Adrenal gland (tissue), 12 donors: Measurements from ENCODE around the gene RLN3. TPM values are rescaled to one million over a fixed set of nuclear protein-coding genes. Genes with fewer than 3 reads are reported as not detected.
"Not testable (repeated sequence)": the region's sequence is repeated elsewhere in the genome, so short reads cannot be mapped to it uniquely, and the experiment has no call there.

Experiments
- DNase-seq, 7 donors: peaks; one replicate each; pipeline ENCODE4 v3.0.0-alpha.2; 2019 to 2020
- H3K27ac ChIP-seq, 5 donors: fragments of 200-600 bp; sonication (generic) in 4 of 5; 1 replicate in 3 of 5; 2 replicates in 2 of 5; pipeline versions ENCODE4 v1.5.1 to v1.8.0; 2016 to 2020; ENCODE audit warnings: mild to moderate bottlenecking in 1 of 5
- H3K27me3 ChIP-seq: fragments of 200-600 bp; 2 replicates; pipeline ENCODE4 v1.8.0; 2021
- H3K36me3 ChIP-seq, 2 donors: fragments of 200-600 bp; replicated peaks in 1 of 2; 1 replicate in 1 of 2; 2 replicates in 1 of 2; pipeline versions ENCODE4 v1.5.1 to v1.8.0; 2018 to 2022
- H3K4me1 ChIP-seq, 2 donors: fragments of 200-600 bp; replicated peaks in 1 of 2; 1 replicate in 1 of 2; 2 replicates in 1 of 2; pipeline versions ENCODE4 v1.5.1 to v1.8.0; 2018 to 2021
- H3K4me3 ChIP-seq, 4 donors: fragments of 200-600 bp; sonication (generic) in 3 of 4; one replicate each; pipeline ENCODE4 v1.5.1; 2016 to 2018
- H3K9me3 ChIP-seq, 3 donors: fragments of 200-600 bp; sonication (generic) in 1 of 3; replicated peaks in 1 of 3; 1 replicate in 2 of 3; 2 replicates in 1 of 3; pipeline versions ENCODE4 v1.5.1 to v1.8.0; 2016 to 2021
- POLR2A ChIP-seq, 2 donors: fragments of 450-650 bp; IDR thresholded peaks; one replicate each; pipeline ENCODE4 v1.6.1; 2017; ENCODE audit warnings: antibody characterized with exemption in 2 of 2, mild to moderate bottlenecking in 2 of 2, moderate library complexity in 1 of 2
- WGBS, 4 donors: extraction: QIAGEN DNeasy Blood & Tissue Kit in 2 of 4; methylation state at CpG; one replicate each; pipeline versions ENCODE4 v1.1.5 to v1.1.7; 2013 to 2017; 5-methylcytosine and 5-hydroxymethylcytosine counted together
- intact Hi-C, 2 donors: fragments of 100-400 bp; cut with DNase I; formaldehyde crosslinking; loops; one replicate each; pipeline versions ENCODE4 v1.14.1 to v1.15.0; 2022 to 2023
- polyA plus RNA-seq, 3 donors: library from polyadenylated mRNA; stranded (reverse); fragments of 200-250 nt in 2 of 3; fragments of 350-450 nt in 1 of 3; fragmentation: Illumina TruSeq in 1 of 3; extraction: RNeasy Lipid Tissue Mini Kit (QIAGEN cat#74804) in 1 of 3; gene quantifications; one replicate each; pipeline ENCODE4 v1.2.3, GENCODE V29; 2013 to 2014
- total RNA-seq, 9 donors: library from RNA; depleted of rRNA in 4 of 9; stranded (reverse); fragments of >200 nt in 4 of 9; fragments of 120-200 nt in 1 of 9; fragmentation: NEBNext Ultra II Directional in 1 of 9; extraction: Animal tissue kit (Norgen Biotek cat#: 25700) in 1 of 9; gene quantifications; one replicate each; pipeline versions ENCODE4 v1.1.0 to v1.2.4, GENCODE V29; 2013 to 2023
- TF ChIP-seq, protein P1 (sequence below), 6 experiments: fragments of 450-650 bp in 4 of 6; fragments of 200-600 bp in 2 of 6; sonication (generic) in 1 of 6; IDR thresholded peaks; 1 replicate in 5 of 6; 2 replicates in 1 of 6; pipeline versions ENCODE4 v1.5.1 to v1.8.0; 2016 to 2021; ENCODE audit warnings: antibody characterized with exemption in 6 of 6, mild to moderate bottlenecking in 2 of 6, moderate library complexity in 1 of 6
- donor health status: healthy with polysubstance abuse.
- donor health status: Bipolar disorder and iron deficiency.
- donor health status: DM: yes; HTN: yes; CAD: no.
- donor health status: DM: no; HTN: no; CAD: no.
- donor health status: DM: no; HTN: no; CAD: no.
- donor health status: DM: yes; HTN: yes; CAD: no.

Gene RLN3
- total and polyA plus RNA-seq, 12 donors, result not detected

DNA sequence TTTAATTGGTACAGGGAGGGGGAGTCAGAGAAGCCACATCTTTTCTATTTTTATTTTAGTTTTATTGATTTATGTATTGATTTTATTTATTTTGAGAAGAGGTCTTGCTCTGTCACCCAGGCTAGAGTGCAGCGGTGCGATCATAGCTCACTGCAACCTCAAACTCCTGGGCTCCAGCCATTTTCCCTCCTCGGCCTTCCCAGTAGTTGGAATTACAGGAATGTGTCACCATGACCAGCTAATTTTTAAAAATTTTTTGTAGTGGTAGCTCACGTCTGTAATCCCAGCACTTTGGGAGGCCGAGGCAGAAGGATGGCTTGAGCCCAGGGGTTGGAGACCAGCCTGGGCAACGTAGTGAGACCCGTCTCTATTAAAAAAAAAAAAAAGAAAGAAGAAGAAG, 7.8 kb downstream of the RLN3 start:
- DNase-seq, result no peak
- no peaks in the 10 kb centered on the region for H3K9me3 ChIP-seq
- no peaks in the 10 kb centered on the region for H3K36me3 ChIP-seq
- no peaks in the 10 kb centered on the region for H3K27me3 ChIP-seq
- no peak for TF ChIP-seq POLR2A (IDR thresholded peaks at IDR 0.05)
- TF ChIP-seq, protein P1, sequence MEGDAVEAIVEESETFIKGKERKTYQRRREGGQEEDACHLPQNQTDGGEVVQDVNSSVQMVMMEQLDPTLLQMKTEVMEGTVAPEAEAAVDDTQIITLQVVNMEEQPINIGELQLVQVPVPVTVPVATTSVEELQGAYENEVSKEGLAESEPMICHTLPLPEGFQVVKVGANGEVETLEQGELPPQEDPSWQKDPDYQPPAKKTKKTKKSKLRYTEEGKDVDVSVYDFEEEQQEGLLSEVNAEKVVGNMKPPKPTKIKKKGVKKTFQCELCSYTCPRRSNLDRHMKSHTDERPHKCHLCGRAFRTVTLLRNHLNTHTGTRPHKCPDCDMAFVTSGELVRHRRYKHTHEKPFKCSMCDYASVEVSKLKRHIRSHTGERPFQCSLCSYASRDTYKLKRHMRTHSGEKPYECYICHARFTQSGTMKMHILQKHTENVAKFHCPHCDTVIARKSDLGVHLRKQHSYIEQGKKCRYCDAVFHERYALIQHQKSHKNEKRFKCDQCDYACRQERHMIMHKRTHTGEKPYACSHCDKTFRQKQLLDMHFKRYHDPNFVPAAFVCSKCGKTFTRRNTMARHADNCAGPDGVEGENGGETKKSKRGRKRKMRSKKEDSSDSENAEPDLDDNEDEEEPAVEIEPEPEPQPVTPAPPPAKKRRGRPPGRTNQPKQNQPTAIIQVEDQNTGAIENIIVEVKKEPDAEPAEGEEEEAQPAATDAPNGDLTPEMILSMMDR (IDR thresholded peaks at IDR 0.05), result no peak
- H3K4me1 ChIP-seq, result peaks cover 0 to 9% of the 10 kb centered on the region in 2 donors
- no peak overlapping the region for H3K27ac ChIP-seq
- intact Hi-C loops, result no loop called here
- 78 to 85% (median 81%) methylated on average over 7 of the region's 7 CpGs for WGBS, 4 donors
- H3K4me3 ChIP-seq, result no peak overlapping the region

DNA sequence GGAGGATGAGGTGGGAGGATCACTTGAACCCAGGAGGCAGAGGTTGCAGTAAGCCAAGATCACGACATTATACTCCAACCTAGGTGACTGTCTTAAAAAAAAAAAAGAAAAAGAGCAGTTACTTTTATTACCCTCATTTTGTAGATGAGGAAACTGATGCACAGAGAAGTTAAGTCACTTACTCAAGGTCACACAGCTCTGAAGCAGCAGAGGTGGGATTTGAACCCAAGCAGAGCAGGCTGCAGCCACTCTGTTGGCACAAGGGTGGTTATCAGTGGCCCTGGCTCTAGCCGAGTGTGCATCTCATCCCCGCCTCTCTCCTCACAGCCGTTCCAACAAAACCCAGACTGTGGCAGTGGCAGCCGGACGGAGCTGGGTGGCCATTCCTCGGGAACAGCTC, 11.2 kb downstream of the RLN3 start:
- WGBS, 4 donors, result 74 to 93% (median 89%) methylated on average over 2 to 7 of the region's 7 CpGs
- TF ChIP-seq POLR2A (IDR thresholded peaks at IDR 0.05), result no peak
- TF ChIP-seq, protein P1 (IDR thresholded peaks at IDR 0.05), result no peak
- H3K36me3 ChIP-seq, result no peaks in the 10 kb centered on the region
- H3K9me3 ChIP-seq, result no peaks in the 10 kb centered on the region
- no peaks in the 10 kb centered on the region for H3K27me3 ChIP-seq
- intact Hi-C loops, result no loop called here
- no peak for DNase-seq
- H3K4me3 ChIP-seq, result no peak overlapping the region
- no peak overlapping the region for H3K27ac ChIP-seq
- H3K4me1 ChIP-seq, result no peaks in the 10 kb centered on the region

DNA sequence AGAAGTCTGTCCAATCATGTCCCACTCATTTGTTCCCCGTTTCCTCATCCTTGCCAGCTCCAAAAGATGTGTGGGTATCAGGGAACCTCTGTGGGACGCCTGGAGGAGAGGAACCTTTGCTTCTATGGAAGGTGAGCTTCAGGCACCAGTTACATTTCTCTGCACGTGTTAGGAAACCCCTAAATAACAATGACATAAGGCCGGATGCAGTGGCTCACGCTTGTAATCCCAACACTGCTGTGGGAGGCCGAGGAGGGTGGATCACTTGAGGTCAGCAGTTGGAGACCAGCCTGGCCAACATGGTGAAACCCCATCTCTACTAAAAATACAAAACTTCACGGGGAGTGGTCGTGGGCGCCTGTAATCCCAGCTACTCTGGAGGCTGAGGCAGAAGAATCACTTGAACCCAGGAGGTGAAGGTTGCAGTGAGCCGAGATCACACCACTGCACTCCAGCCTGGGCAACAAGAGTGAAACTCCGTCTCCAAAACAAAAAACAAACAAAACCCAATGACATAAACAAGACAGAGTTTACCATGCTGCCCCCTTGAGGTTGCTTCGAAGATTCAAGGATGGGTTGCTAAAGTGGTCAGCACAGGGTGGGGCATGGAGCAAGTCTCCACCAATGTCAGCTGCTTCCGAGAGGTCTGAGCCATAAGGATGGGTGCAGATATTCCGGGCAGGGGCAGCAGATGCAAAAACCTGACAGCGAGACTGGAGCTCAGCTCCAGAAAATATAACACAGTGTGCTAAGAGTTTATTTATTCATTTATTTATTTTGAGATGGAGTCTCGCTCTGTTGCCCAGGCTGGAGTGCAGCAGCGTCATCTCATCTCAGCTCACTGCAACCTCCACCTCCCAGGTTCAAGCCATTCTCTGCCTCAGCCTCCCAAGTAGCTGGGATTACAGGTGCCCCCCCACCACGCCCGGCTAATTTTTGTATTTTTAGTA, 15.0 kb downstream of the RLN3 start:
- TF ChIP-seq, protein P1 (IDR thresholded peaks at IDR 0.05), result peak; percentile 32 to 73 (median 60)
- H3K4me3 ChIP-seq, H3K9me3 ChIP-seq, H3K36me3 ChIP-seq, H3K4me1 ChIP-seq, H3K27me3 ChIP-seq: not testable (repeated sequence)
- intact Hi-C loops, result loop anchor here in 1 of 2 donors (10.0 kb wide), 1 partner anchor 158 kb away; no protein-coding TSS in a partner anchor
- WGBS, 4 donors, result 48 to 64% (median 56%) methylated on average over 16 to 19 of the region's 19 CpGs
- peak; percentile 32 to 79 (median 58) for DNase-seq
- H3K27ac ChIP-seq, result peak overlapping the region in 2 of 5 donors; percentile 11 to 13

DNA sequence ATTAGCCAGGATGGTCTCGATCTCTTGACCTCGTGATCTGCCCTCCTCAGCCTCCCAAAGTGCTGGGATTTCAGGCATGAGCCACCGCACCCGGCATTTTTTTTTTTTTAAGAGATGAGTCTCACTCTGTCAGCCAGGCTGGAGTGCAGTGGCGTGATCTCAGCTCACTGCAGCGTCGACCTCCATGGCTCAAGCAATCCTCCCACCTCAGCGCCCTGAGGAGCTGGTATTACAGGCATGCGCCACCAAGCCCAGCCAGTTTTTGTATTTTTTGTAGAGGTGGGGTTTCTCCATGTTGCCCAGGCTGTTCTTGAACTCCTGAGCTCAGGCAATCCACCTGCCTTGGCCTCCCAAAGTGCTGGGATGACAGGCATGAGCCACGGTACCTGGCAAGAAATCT, 19.9 kb downstream of the RLN3 start:
- not testable (repeated sequence) for H3K9me3 ChIP-seq, H3K4me3 ChIP-seq, H3K27me3 ChIP-seq, H3K27ac ChIP-seq, DNase-seq, H3K4me1 ChIP-seq, H3K36me3 ChIP-seq
- WGBS, 4 donors, result 95 to 99% (median 97%) methylated on average over 6 to 10 of the region's 10 CpGs
- intact Hi-C loops, result loop anchor here in 1 of 2 donors (10.0 kb wide), 1 partner anchor 163 kb away; no protein-coding TSS in a partner anchor
